Measurements from ENCODE around the gene RAB7B.

The RAB7B gene

GRCh38 chr1:205986861-205987260 lies 16.3 kb downstream of the RAB7B start:
- H3K27me3 ChIP-seq (replicated peaks): no peaks in the 10 kb centered on the region
- no peak for TF ChIP-seq CTCF (IDR thresholded peaks at IDR 0.05; ENCODE audit: low read depth, low read length, missing control alignments)
- H3K4me3 ChIP-seq (ENCODE audit: low read depth, low read length): no peak overlapping the region
- no peak for DNase-seq
- in situ Hi-C loops (cut with HindIII; ENCODE audit: low pct_ligation_motif_present, low sequenced_read_pairs): loop anchor here (25.0 kb wide), 1 partner anchor 125 kb away; the partner anchor contains the start of gene AVPR1B
- no peak overlapping the region for H3K27ac ChIP-seq
- H3K36me3 ChIP-seq (replicated peaks): no peaks in the 10 kb centered on the region

- no peak overlapping the region for H3K4me3 ChIP-seq (ENCODE audit: low read depth, low read length)
- peak; percentile 14 for TF ChIP-seq CTCF (IDR thresholded peaks at IDR 0.05; ENCODE audit: low read depth, low read length, missing control alignments)
Measured at GRCh38 chr1:205986292-205986691, 16.9 kb downstream of the RAB7B start.

GRCh38 chr1:205985330-205986005 lies 17.7 kb downstream of the RAB7B start:
- no peak overlapping the region for H3K4me3 ChIP-seq (ENCODE audit: low read depth, low read length)
- DNase-seq: no peak
- in situ Hi-C loops (cut with HindIII; ENCODE audit: low pct_ligation_motif_present, low sequenced_read_pairs): loop anchor here (25.0 kb wide), 1 partner anchor 127 kb away; the partner anchor contains the start of gene AVPR1B
- TF ChIP-seq CTCF (IDR thresholded peaks at IDR 0.05; ENCODE audit: low read depth, low read length, missing control alignments): no peak
- no peaks in the 10 kb centered on the region for H3K36me3 ChIP-seq (replicated peaks)
- no peak overlapping the region for H3K27ac ChIP-seq
- no peaks in the 10 kb centered on the region for H3K27me3 ChIP-seq (replicated peaks)

More at GRCh38 chr1:205986292-205986691, 16.9 kb downstream of the RAB7B start:
- Histone ChIP-seq H3K36me3 (replicated peaks) (no peaks in the 10 kb centered on the region), H3K27me3 (replicated peaks) (no peaks in the 10 kb centered on the region), H3K27ac (no peak overlapping the region)
- DNase-seq: no peak
- in situ Hi-C loops (cut with HindIII; ENCODE audit: low pct_ligation_motif_present, low sequenced_read_pairs): loop anchor here (25.0 kb wide), 1 partner anchor 126 kb away; the partner anchor contains the start of gene AVPR1B

- DNase-seq: no peak
- no peak overlapping the region for H3K27ac ChIP-seq
- H3K4me3 ChIP-seq (ENCODE audit: low read depth, low read length): no peak overlapping the region
- TF ChIP-seq CTCF (IDR thresholded peaks at IDR 0.05; ENCODE audit: low read depth, low read length, missing control alignments): peak; percentile 94
- no peaks in the 10 kb centered on the region for H3K36me3 ChIP-seq (replicated peaks)
- H3K27me3 ChIP-seq (replicated peaks): no peaks in the 10 kb centered on the region
- in situ Hi-C loops (cut with HindIII; ENCODE audit: low pct_ligation_motif_present, low sequenced_read_pairs): loop anchor here (25.0 kb wide), 1 partner anchor 128 kb away; the partner anchor contains the start of gene AVPR1B
Measured at GRCh38 chr1:205983925-205984725, 19.1 kb downstream of the RAB7B start.

- in situ Hi-C loops (cut with HindIII; ENCODE audit: low pct_ligation_motif_present, low sequenced_read_pairs): loop anchor here (25.0 kb wide), 1 partner anchor 131 kb away; the partner anchor contains the start of gene AVPR1B
- no peak overlapping the region for H3K27ac ChIP-seq
- no peaks in the 10 kb centered on the region for H3K36me3 ChIP-seq (replicated peaks)
- H3K27me3 ChIP-seq (replicated peaks): no peaks in the 10 kb centered on the region
- DNase-seq: no peak
- no peak overlapping the region for H3K4me3 ChIP-seq (ENCODE audit: low read depth, low read length)
- TF ChIP-seq CTCF (IDR thresholded peaks at IDR 0.05; ENCODE audit: low read depth, low read length, missing control alignments): no peak
Measured at GRCh38 chr1:205981257-205981656, 21.9 kb downstream of the RAB7B start.
